Neuronal stem cell (in vitro differentiated cells): Measurements from ENCODE around the gene RUVBL2.

Experiments
- DNase-seq: peaks from one replicate; pipeline ENCODE4 v3.0.0-alpha.2; 2013; ENCODE audit warnings: low spot score
- H2AFZ ChIP-seq: one replicate; pipeline ENCODE4 v1.6.1; 2013; ENCODE audit warnings: mild to moderate bottlenecking, low read length, inconsistent platforms
- H2AK5ac ChIP-seq: 2 replicates; pipeline ENCODE4 v1.6.1; 2013; ENCODE audit warnings: low read depth, mild to moderate bottlenecking, inconsistent platforms, low read length, moderate library complexity, mixed read lengths
- H2BK120ac ChIP-seq: 2 replicates; pipeline ENCODE4 v1.6.1; 2013; ENCODE audit warnings: low read depth, mild to moderate bottlenecking, inconsistent platforms, low read length, moderate library complexity, mixed read lengths
- H2BK12ac ChIP-seq: one replicate; pipeline ENCODE4 v1.6.1; 2013; ENCODE audit warnings: low read length, inconsistent platforms
- H2BK15ac ChIP-seq: 2 replicates; pipeline ENCODE4 v1.6.1; 2013; ENCODE audit warnings: mild to moderate bottlenecking, low read length, inconsistent platforms, mixed read lengths
- H2BK5ac ChIP-seq: one replicate; pipeline ENCODE4 v1.6.1; 2013; ENCODE audit warnings: inconsistent platforms, mild to moderate bottlenecking, low read length, moderate library complexity
- H3K14ac ChIP-seq: one replicate; pipeline ENCODE4 v1.6.1; 2013; ENCODE audit warnings: low read length, inconsistent platforms
- H3K18ac ChIP-seq: 2 replicates; pipeline ENCODE4 v1.6.1; 2013; ENCODE audit warnings: low read length, inconsistent platforms
- H3K23ac ChIP-seq: 2 replicates; pipeline ENCODE4 v1.6.1; 2013; ENCODE audit warnings: low read depth, mild to moderate bottlenecking, mixed read lengths, low read length, inconsistent platforms; ENCODE audit not compliant: poor library complexity
- H3K27ac ChIP-seq: replicated peaks from 3 replicates; pipeline ENCODE4 v1.5.1; 2013; ENCODE audit warnings: low read length, inconsistent platforms
- H3K27me3 ChIP-seq, 3 experiments: 2 replicates each; pipeline ENCODE4 v1.6.1; 2013; ENCODE audit warnings: low read length in 3 of 3, mild to moderate bottlenecking in 2 of 3, inconsistent platforms in 1 of 3, low read depth in 1 of 3, mixed read lengths in 1 of 3, moderate library complexity in 1 of 3; ENCODE audit not compliant: control insufficient read depth in 3 of 3, insufficient read depth in 3 of 3
- H3K36me3 ChIP-seq, 2 donors: replicated peaks in 1 of 2; 2 replicates each; pipeline ENCODE4 v1.6.1; 2013; ENCODE audit warnings: low read length in 2 of 2; ENCODE audit not compliant: control insufficient read depth in 2 of 2, insufficient read depth in 2 of 2
- H3K4ac ChIP-seq: 2 replicates; pipeline ENCODE4 v1.6.1; 2013; ENCODE audit warnings: inconsistent platforms, mild to moderate bottlenecking, low read length, moderate library complexity
- H3K4me1 ChIP-seq, 2 donors: 1 replicate in 1 of 2; 2 replicates in 1 of 2; pipeline ENCODE4 v1.6.1; 2013; ENCODE audit warnings: low read length in 2 of 2, low read depth in 1 of 2; ENCODE audit not compliant: control insufficient read depth in 2 of 2, insufficient read depth in 1 of 2
- H3K4me2 ChIP-seq: one replicate; pipeline ENCODE4 v1.6.1; 2013; ENCODE audit warnings: mild to moderate bottlenecking, low read length, inconsistent platforms; ENCODE audit not compliant: insufficient read depth, poor library complexity, severe bottlenecking
- H3K4me3 ChIP-seq, 2 donors: 2 replicates each; pipeline ENCODE4 v1.5.1; 2013; ENCODE audit warnings: low read length in 2 of 2, mild to moderate bottlenecking in 2 of 2, inconsistent platforms in 1 of 2, moderate library complexity in 1 of 2
- H3K79me1 ChIP-seq: one replicate; pipeline ENCODE4 v1.6.1; 2013; ENCODE audit warnings: low read depth, mild to moderate bottlenecking, inconsistent platforms, low read length, moderate library complexity
- H3K9ac ChIP-seq: one replicate; pipeline ENCODE4 v1.6.1; 2013; ENCODE audit warnings: mild to moderate bottlenecking, low read depth, low read length, inconsistent platforms; ENCODE audit not compliant: poor library complexity
- H3K9me3 ChIP-seq, 2 donors: replicated peaks in 1 of 2; 2 replicates each; pipeline versions ENCODE3 to v1.6.1; 2013; ENCODE audit warnings: low read length in 2 of 2, mild to moderate bottlenecking in 2 of 2, inconsistent platforms in 1 of 2, low read depth in 1 of 2, mixed read lengths in 1 of 2, moderate library complexity in 1 of 2; ENCODE audit not compliant: control insufficient read depth in 2 of 2, insufficient read depth in 1 of 2
- H4K8ac ChIP-seq: one replicate; pipeline ENCODE4 v1.6.1; 2013; ENCODE audit warnings: low read depth, mild to moderate bottlenecking, inconsistent platforms, low read length, moderate library complexity
- H4K91ac ChIP-seq: one replicate; pipeline ENCODE4 v1.6.1; 2013; ENCODE audit warnings: low read length, low read depth, mild to moderate bottlenecking, inconsistent platforms; ENCODE audit not compliant: poor library complexity
- whole genome bisulfite sequencing, 2 donors: extraction: QIAGEN DNeasy Blood & Tissue Kit; methylation state at CpG; one replicate each; pipeline ENCODE4 v1.1.7; 2013; ENCODE audit warnings: missing lambda C conversion rate in 2 of 2, mixed read lengths in 1 of 2; ENCODE audit not compliant: insufficient read length in 2 of 2, insufficient replicate concordance in 1 of 2; ENCODE audit errors: extremely low coverage in 2 of 2; 5-methylcytosine and 5-hydroxymethylcytosine counted together

Gene RUVBL2

DNA sequence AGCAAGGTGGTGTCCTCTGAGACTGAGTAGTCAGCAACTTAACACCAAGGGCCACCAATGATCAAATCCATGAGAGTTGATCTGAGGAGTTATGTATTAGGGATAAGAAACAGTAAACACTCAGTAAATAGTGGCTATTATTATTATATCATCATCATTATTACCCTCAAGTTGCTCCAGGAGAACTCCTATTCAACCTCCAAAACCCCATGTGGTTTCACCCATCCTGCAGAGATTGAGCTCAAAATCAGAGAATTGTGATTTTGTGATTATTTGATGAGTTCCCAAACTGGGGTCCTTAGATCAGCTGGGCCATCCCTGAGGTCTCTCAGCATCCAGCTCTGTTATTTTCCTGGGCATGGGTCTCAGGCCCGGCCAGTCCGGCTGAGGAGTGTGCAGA, 67.3 kb downstream of the RUVBL2 start:
- Histone ChIP-seq H3K79me1 (no peaks in the 10 kb centered on the region), H4K91ac (no peak overlapping the region), H3K14ac (no peak overlapping the region), H4K8ac (peak overlapping the region; percentile 17), H3K9me3 (no peaks in the 10 kb centered on the region), H3K27me3 (peaks cover 8 to 83% (median 37%) of the 10 kb centered on the region in 3 experiments), H3K23ac (no peak overlapping the region), H3K4me3 (no peak overlapping the region), H2AK5ac (no peak overlapping the region), H3K4me1 (peaks cover 18 to 23% of the 10 kb centered on the region in 2 donors), H3K36me3 (no peaks in the 10 kb centered on the region), H2BK15ac (peak overlapping the region; percentile 89), H3K4me2 (no peak overlapping the region), H2BK120ac (peak overlapping the region; percentile 18), H3K9ac (no peak overlapping the region), H3K4ac (no peak overlapping the region), H2AFZ (no peak overlapping the region), H3K18ac (no peak overlapping the region), H2BK5ac (peak overlapping the region; percentile 66), H3K27ac (no peak overlapping the region), H2BK12ac (no peak overlapping the region)
- no CpG with 5 or more reads among the region's 2 CpGs for WGBS, 2 donors
- DNase-seq = no peak

DNA sequence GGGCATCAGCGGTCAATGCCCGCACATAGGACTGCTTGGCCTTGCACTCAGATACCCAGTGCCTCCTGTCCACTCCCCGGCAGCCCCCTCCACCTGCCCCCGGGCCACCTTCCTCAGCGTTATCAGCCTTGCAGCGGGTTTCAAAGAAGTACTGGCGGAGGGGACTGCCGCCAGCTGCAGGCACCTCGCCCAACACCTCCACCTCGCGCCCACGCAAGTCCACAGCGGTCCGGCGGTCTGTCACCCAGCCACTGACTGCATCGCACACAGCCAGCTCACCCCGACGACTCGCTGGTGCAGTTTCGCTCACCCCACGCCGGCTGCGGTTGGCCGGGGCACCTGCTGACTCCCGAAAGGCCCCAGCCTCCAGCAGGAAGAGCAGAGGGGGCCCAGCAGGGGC, 67.8 kb downstream of the RUVBL2 start:
- Histone ChIP-seq H2BK15ac (peak overlapping the region; percentile 89), H2BK5ac (peak overlapping the region; percentile 66), H3K4ac (no peak overlapping the region), H2BK120ac (peak overlapping the region; percentile 18), H3K4me3 (no peak overlapping the region), H3K27ac (no peak overlapping the region), H2BK12ac (no peak overlapping the region), H3K18ac (peak overlapping the region; percentile 13), H3K4me1 (peaks cover 18 to 19% of the 10 kb centered on the region in 2 donors), H3K4me2 (no peak overlapping the region), H3K79me1 (no peaks in the 10 kb centered on the region), H3K14ac (no peak overlapping the region), H3K9ac (peak overlapping the region; percentile 63), H2AK5ac (no peak overlapping the region), H2AFZ (no peak overlapping the region), H3K27me3 (peaks cover 5 to 83% (median 37%) of the 10 kb centered on the region in 3 experiments), H4K8ac (peak overlapping the region; percentile 17), H3K36me3 (no peaks in the 10 kb centered on the region), H3K23ac (no peak overlapping the region), H4K91ac (no peak overlapping the region), H3K9me3 (no peaks in the 10 kb centered on the region)
- WGBS, 2 donors = no CpG with 5 or more reads among the region's 25 CpGs
- no peak for DNase-seq

DNA sequence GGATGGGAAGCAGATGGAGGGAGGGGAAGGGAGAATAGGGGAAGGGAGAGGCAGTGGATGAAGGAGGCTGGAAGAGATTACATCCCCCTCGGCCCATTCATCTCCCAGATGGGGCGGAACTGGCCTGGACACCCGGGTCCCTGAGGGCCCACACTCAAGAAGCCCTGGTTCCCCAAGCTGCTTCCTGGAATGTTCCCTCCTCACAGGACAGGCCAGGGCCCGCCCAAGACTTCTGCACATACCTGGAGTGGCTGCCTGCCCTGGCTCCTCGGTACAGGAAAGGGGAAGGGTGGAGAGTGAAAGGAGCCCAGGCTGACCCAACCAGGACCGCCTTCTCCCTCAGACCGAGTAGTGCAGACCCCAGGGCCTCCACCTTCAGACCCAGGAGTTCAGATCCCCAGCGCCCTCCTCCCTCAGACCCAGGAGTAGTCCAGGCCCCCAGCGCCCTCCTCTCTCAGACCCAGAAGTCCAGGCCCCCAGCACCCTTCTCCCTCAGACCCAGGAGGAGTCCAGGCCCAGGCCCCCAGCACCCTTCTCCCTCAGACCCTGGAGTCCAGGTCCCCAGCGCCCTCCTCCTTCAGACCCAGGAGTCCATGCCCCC, 70.4 kb downstream of the RUVBL2 start:
- DNase-seq = no peak
- peak overlapping the region; percentile 35 for H3K4me2 ChIP-seq
- H4K8ac ChIP-seq = no peak overlapping the region
- H2AFZ ChIP-seq = no peak overlapping the region
- H3K27me3 ChIP-seq = peaks cover 0 to 77% (median 27%) of the 10 kb centered on the region in 3 experiments
- peak overlapping the region; percentile 23 for H3K4ac ChIP-seq
- H4K91ac ChIP-seq = no peak overlapping the region
- H3K9ac ChIP-seq = no peak overlapping the region
- peaks cover 9 to 10% of the 10 kb centered on the region in 2 donors for H3K4me1 ChIP-seq
- peak overlapping the region; percentile 21 for H3K14ac ChIP-seq
- H2BK120ac ChIP-seq = peak overlapping the region; percentile 61
- WGBS, 2 donors = no CpG with 5 or more reads among the region's 10 CpGs
- no peak overlapping the region for H2BK12ac ChIP-seq
- peak overlapping the region; percentile 96 for H2BK15ac ChIP-seq
- peak overlapping the region; percentile 8 to 9 for H3K4me3 ChIP-seq
- H3K18ac ChIP-seq = peak overlapping the region; percentile 91
- no peaks in the 10 kb centered on the region for H3K79me1 ChIP-seq
- peak overlapping the region; percentile 65 for H3K23ac ChIP-seq
- no peak overlapping the region for H3K27ac ChIP-seq
- no peaks in the 10 kb centered on the region for H3K36me3 ChIP-seq
- H2BK5ac ChIP-seq = peak overlapping the region; percentile 29
- H2AK5ac ChIP-seq = peak overlapping the region; percentile 94
- H3K9me3 ChIP-seq = peaks cover 2 to 3% of the 10 kb centered on the region in 2 donors

DNA sequence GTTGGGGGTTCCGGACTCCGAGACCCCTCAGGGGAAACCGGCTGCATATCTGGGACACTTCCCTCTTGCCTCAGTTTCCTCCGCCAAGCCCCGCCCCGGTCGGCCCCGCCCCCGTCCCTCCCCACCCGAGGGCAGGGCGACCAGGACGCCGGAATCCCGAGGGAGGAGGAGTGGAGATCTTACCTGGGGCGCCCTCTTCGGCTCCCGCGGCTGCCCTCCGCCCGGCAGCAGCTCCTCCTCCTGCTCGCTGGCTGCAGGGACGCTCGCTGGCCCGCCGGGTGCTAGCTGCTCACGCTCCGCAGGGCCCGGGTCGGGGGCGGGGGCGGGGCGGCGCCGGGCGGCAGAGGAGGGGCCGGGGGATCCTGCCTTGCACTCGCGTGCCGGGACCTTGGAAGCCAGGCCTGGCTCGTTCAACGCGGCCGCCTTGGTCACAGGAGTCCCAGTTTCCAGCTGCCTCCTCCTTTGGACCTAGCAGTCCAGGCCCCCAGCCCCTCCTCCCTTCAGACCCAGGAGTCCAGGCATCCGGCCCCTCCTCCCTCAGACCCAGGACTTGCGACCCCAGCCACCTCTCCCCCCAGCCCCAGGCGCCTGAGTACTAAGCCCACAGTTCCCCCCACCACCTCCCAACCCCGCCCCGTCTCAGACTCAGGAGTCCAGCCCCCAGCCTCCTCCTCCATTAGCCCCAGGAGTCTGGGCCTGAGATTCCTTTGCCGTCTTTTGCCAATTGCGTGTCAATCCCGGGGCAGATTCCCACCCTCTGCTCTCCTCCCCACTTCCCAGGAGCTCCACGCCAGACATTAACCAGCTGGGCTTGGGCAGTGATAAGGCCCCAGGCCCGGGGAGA, 71.3 kb downstream of the RUVBL2 start, which contains the start of gene NTF4:
TSS of gene NTF4 (minus strand) at position 51 of the 844 bp plus-strand sequence. CDS start 2,821 bp downstream, outside the sequence.
- Histone ChIP-seq H2BK12ac (peak within 1 kb of the TSS; percentile 24), H3K9me3 (peaks cover 4 to 8% of the 10 kb centered on the region in 2 donors), H2BK15ac (peak within 1 kb of the TSS; percentile 96), H2BK120ac (peak within 1 kb of the TSS; percentile 61), H3K4me1 (peaks cover 9 to 10% of the 10 kb centered on the region in 2 donors), H3K27me3 (peaks cover 0 to 78% (median 29%) of the 10 kb centered on the region in 3 experiments), H2AFZ (peak within 1 kb of the TSS; percentile 93), H2BK5ac (peak within 1 kb of the TSS; percentile 29), H3K18ac (peak within 1 kb of the TSS; percentile 91), H3K27ac (no peak within 1 kb of the TSS), H3K23ac (peak within 1 kb of the TSS; percentile 75), H3K9ac (peak within 1 kb of the TSS; percentile 66), H3K4ac (peak within 1 kb of the TSS; percentile 23), H3K4me3 (peak within 1 kb of the TSS; percentile 34 to 69), H3K4me2 (peak within 1 kb of the TSS; percentile 35), H4K91ac (no peak within 1 kb of the TSS), H3K14ac (peak within 1 kb of the TSS; percentile 21), H3K36me3 (no peaks in the 10 kb centered on the region), H3K79me1 (no peaks in the 10 kb centered on the region), H2AK5ac (peak within 1 kb of the TSS; percentile 94), H4K8ac (no peak within 1 kb of the TSS)
- DNase-seq = peak; percentile 71
- WGBS, 2 donors = no CpG with 5 or more reads among the region's 53 CpGs
